Transverse colon (tissue), 4 donors: Measurements from ENCODE around the gene ECHDC3. TPM values are rescaled to one million over a fixed set of nuclear protein-coding genes. Genes with fewer than 3 reads are reported as not detected.
"Not testable (repeated sequence)": the region's sequence is repeated elsewhere in the genome, so short reads cannot be mapped to it uniquely, and the experiment has no call there.

Experiments used
- DNase-seq: peaks from one replicate; pipeline ENCODE4 v3.0.0-alpha.2; 2019
- H3K27ac ChIP-seq, 4 donors: fragments of 200-600 bp; sonication (generic); 2 replicates each; pipeline ENCODE4 v1.5.1; 2016 to 2018; ENCODE audit warnings: inconsistent platforms in 4 of 4
- H3K27me3 ChIP-seq: fragments of 200-600 bp; sonication (generic); 2 replicates; pipeline ENCODE4 v1.5.1; 2017; ENCODE audit warnings: inconsistent platforms
- H3K36me3 ChIP-seq, 4 donors: fragments of 200-600 bp; sonication (generic); 2 replicates each; pipeline ENCODE4 v1.5.1; 2017 to 2019; ENCODE audit warnings: inconsistent platforms in 4 of 4
- H3K4me1 ChIP-seq, 4 donors: fragments of 200-600 bp; sonication (generic); 2 replicates each; pipeline ENCODE4 v1.5.1; 2017 to 2020; ENCODE audit warnings: inconsistent platforms in 4 of 4
- H3K4me3 ChIP-seq, 4 donors: fragments of 200-600 bp; sonication (generic); 1 replicate in 1 of 4; 2 replicates in 3 of 4; pipeline versions ENCODE4 v1.5.1 to v1.6.1; 2017 to 2019; ENCODE audit warnings: inconsistent platforms in 4 of 4
- H3K9me3 ChIP-seq, 2 donors: fragments of 200-600 bp; sonication (generic); 2 replicates each; pipeline ENCODE4 v1.5.1; 2017 to 2019; ENCODE audit warnings: inconsistent platforms in 2 of 2
- EP300 ChIP-seq: sonication (generic); formaldehyde crosslinking; IDR thresholded peaks from one replicate; pipeline ENCODE4 v1.6.1; 2017; ENCODE audit warnings: antibody characterized with exemption, low read depth
- POLR2A ChIP-seq: fragments of 450-650 bp; IDR thresholded peaks from one replicate; pipeline ENCODE4 v1.6.1; 2016; ENCODE audit warnings: antibody characterized with exemption, mild to moderate bottlenecking, moderate library complexity
- POLR2AphosphoS5 ChIP-seq, 3 donors: sonication (generic); formaldehyde crosslinking; IDR thresholded peaks; one replicate each; pipeline ENCODE4 v1.6.1; 2016; ENCODE audit warnings: antibody characterized with exemption in 3 of 3
- WGBS, 2 donors: methylation state at CpG; one replicate each; pipeline ENCODE4 v1.1.5; 2018; ENCODE audit warnings: low coverage in 1 of 2; 5-methylcytosine and 5-hydroxymethylcytosine counted together
- in situ Hi-C, 4 donors: fragments of 200-750 bp; cut with MboI; loops; one replicate each; pipeline versions ENCODE4 v1.15.0 to v1.15.1; 2017; ENCODE audit warnings: low sequenced_read_pairs in 3 of 4, low pct_ligation_motif_present in 1 of 4, low pct_unique_long_range_greater_than_20kb in 1 of 4
- intact Hi-C: fragments of 100-400 bp; cut with DNase I; formaldehyde crosslinking; loops from one replicate; pipeline ENCODE4 v1.15.1; 2023; ENCODE audit warnings: low total_unique reads
- total RNA-seq, 4 donors: library from RNA; depleted of rRNA; stranded (reverse); fragments of >200 nt; gene quantifications; one replicate each; pipeline ENCODE4 v1.1.0, GENCODE V29; 2016
- TF ChIP-seq, protein P1 (sequence below), 5 experiments: fragments of 200-600 bp in 3 of 5; fragments of 450-650 bp in 2 of 5; sonication (generic) in 3 of 5; IDR thresholded peaks; 1 replicate in 2 of 5; 2 replicates in 3 of 5; pipeline ENCODE4 v1.5.1; 2016 to 2017; ENCODE audit warnings: antibody characterized with exemption in 5 of 5, inconsistent platforms in 3 of 5, mild to moderate bottlenecking in 2 of 5, moderate library complexity in 1 of 5

The ECHDC3 gene
- total RNA-seq, 4 donors from 2014 or later = 0.75 to 5.7 (median 4.0) TPM

- Histone ChIP-seq H3K9me3 (peaks cover 0 to 5% of the 10 kb centered on the region in 2 donors), H3K4me1 (peaks cover 0 to 2% (median 0%) of the 10 kb centered on the region in 4 donors), H3K27me3 (no peaks in the 10 kb centered on the region), H3K27ac (no peak overlapping the region), H3K4me3 (no peak overlapping the region), H3K36me3 (no peaks in the 10 kb centered on the region)
- in situ Hi-C loops (loop anchor here in 2 of 4 donors (10.0 kb wide), 1 partner anchor 213 kb away; no protein-coding TSS in a partner anchor), intact Hi-C loops (loop anchor here (10.0 kb wide), 1 partner anchor 213 kb away; no protein-coding TSS in a partner anchor)
- no peak for DNase-seq
- TF ChIP-seq POLR2AphosphoS5 (IDR thresholded peaks at IDR 0.05) (no peak), EP300 (no peak), POLR2A (no peak)
- TF ChIP-seq, protein P1, sequence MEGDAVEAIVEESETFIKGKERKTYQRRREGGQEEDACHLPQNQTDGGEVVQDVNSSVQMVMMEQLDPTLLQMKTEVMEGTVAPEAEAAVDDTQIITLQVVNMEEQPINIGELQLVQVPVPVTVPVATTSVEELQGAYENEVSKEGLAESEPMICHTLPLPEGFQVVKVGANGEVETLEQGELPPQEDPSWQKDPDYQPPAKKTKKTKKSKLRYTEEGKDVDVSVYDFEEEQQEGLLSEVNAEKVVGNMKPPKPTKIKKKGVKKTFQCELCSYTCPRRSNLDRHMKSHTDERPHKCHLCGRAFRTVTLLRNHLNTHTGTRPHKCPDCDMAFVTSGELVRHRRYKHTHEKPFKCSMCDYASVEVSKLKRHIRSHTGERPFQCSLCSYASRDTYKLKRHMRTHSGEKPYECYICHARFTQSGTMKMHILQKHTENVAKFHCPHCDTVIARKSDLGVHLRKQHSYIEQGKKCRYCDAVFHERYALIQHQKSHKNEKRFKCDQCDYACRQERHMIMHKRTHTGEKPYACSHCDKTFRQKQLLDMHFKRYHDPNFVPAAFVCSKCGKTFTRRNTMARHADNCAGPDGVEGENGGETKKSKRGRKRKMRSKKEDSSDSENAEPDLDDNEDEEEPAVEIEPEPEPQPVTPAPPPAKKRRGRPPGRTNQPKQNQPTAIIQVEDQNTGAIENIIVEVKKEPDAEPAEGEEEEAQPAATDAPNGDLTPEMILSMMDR (IDR thresholded peaks at IDR 0.05) = no peak
- 89 to 90% methylated on average over 2 to 4 of the region's 4 CpGs for WGBS, 2 donors
Measured at GRCh38 chr10:11727563-11727962, 14.6 kb upstream of the ECHDC3 start.

- in situ Hi-C loops (loop anchor here in 2 of 4 donors (10.0 kb wide), 1 partner anchor 214 kb away; no protein-coding TSS in a partner anchor), intact Hi-C loops (loop anchor here (10.0 kb wide), 1 partner anchor 214 kb away; no protein-coding TSS in a partner anchor)
- no peak for TF ChIP-seq POLR2A
- TF ChIP-seq POLR2AphosphoS5 (IDR thresholded peaks at IDR 0.05) = no peak
- TF ChIP-seq, protein P1 (IDR thresholded peaks at IDR 0.05) = no peak
- no peak for TF ChIP-seq EP300
- Histone ChIP-seq H3K4me3 (no peak overlapping the region), H3K27ac (no peak overlapping the region), H3K9me3 (peaks cover 0 to 5% of the 10 kb centered on the region in 2 donors), H3K36me3 (no peaks in the 10 kb centered on the region), H3K27me3 (no peaks in the 10 kb centered on the region), H3K4me1 (peaks cover 0 to 2% (median 0%) of the 10 kb centered on the region in 4 donors)
- WGBS, 2 donors = 87 to 90% methylated on average over 7 of the region's 7 CpGs
- DNase-seq = no peak
Measured at GRCh38 chr10:11728353-11728752, 13.8 kb upstream of the ECHDC3 start.

- Histone ChIP-seq H3K36me3 (no peaks in the 10 kb centered on the region), H3K27ac (no peak overlapping the region), H3K4me3 (no peak overlapping the region), H3K4me1 (peaks cover 0 to 2% (median 0%) of the 10 kb centered on the region in 4 donors), H3K9me3 (peaks cover 0 to 5% of the 10 kb centered on the region in 2 donors), H3K27me3 (no peaks in the 10 kb centered on the region)
- no peak for DNase-seq
- intact Hi-C loops = loop anchor here (10.0 kb wide), 1 partner anchor 215 kb away; no protein-coding TSS in a partner anchor
- TF ChIP-seq EP300 (no peak), POLR2A (no peak), POLR2AphosphoS5 (IDR thresholded peaks at IDR 0.05) (no peak)
- TF ChIP-seq, protein P1 (IDR thresholded peaks at IDR 0.05) = no peak
- WGBS, 2 donors = 86% methylated on average over 3 of the region's 3 CpGs; no CpG with 5 or more reads in 1 of the 2 donors
- in situ Hi-C loops = loop anchor here in 2 of 4 donors (10.0 kb wide), 1 partner anchor 215 kb away; no protein-coding TSS in a partner anchor
Measured at GRCh38 chr10:11729790-11730315, 12.3 kb upstream of the ECHDC3 start.

DNA sequence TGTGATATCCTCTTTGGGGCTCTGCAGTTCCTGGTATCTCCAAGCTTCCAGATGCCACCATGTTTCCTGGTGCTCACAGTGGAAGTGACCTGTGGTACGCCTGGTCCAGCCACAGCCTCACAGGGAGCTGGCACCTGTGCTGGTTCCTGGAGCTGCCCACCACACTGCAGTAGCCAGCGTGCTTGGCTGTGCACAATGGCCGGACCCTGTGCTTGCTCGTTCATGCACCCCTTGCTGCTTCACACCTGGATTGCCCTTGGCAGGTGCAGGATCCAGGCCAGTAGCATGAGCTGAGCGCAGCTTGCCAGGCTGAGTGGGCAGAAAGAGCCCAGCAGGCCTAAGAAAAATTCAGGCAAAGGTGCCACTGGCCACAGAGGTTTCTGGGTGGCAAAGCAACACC is 11.4 kb upstream of the ECHDC3 start:
- in situ Hi-C loops = no loop called here

GRCh38 chr10:11736767-11737166 is 5.4 kb upstream of the ECHDC3 start:
- WGBS, 2 donors = no CpG with 5 or more reads among the region's 15 CpGs

More for the DNA sequence above, 11.4 kb upstream of the ECHDC3 start:
- no peaks in the 10 kb centered on the region for H3K4me1 ChIP-seq
- DNase-seq = no peak
- no peak overlapping the region for H3K27ac ChIP-seq
- H3K4me3 ChIP-seq = no peak overlapping the region
- intact Hi-C loops = no loop called here
- 94% methylated on average over 5 of the region's 5 CpGs; no CpG with 5 or more reads in 1 of the 2 donors for WGBS, 2 donors
- no peaks in the 10 kb centered on the region for H3K36me3 ChIP-seq
- TF ChIP-seq, protein P1 (IDR thresholded peaks at IDR 0.05) = no peak
- TF ChIP-seq POLR2AphosphoS5 (IDR thresholded peaks at IDR 0.05) (no peak), POLR2A (no peak), EP300 (no peak)
- H3K9me3 ChIP-seq = peaks cover 0 to 5% of the 10 kb centered on the region in 2 donors
- no peaks in the 10 kb centered on the region for H3K27me3 ChIP-seq

GRCh38 chr10:11737258-11738032 is 4.7 kb upstream of the ECHDC3 start:
- 64 to 79% methylated on average over 11 to 17 of the region's 27 CpGs for WGBS, 2 donors
- Histone ChIP-seq H3K27ac (peak overlapping the region in 2 of 4 donors; percentile 39 to 54), H3K4me3 (peak overlapping the region in 3 of 4 donors; percentile 8 to 26 (median 11))
- H3K36me3 ChIP-seq, in situ Hi-C loops, DNase-seq, H3K9me3 ChIP-seq, intact Hi-C loops, H3K4me1 ChIP-seq, H3K27me3 ChIP-seq: not testable (repeated sequence)

More at GRCh38 chr10:11736767-11737166, 5.4 kb upstream of the ECHDC3 start:
- H3K9me3 ChIP-seq, H3K27me3 ChIP-seq, H3K27ac ChIP-seq, DNase-seq, intact Hi-C loops, H3K4me3 ChIP-seq, in situ Hi-C loops, H3K36me3 ChIP-seq, H3K4me1 ChIP-seq: not testable (repeated sequence)
